NT2/D1 (cell line): ENCODE results near the gene FCER1G.

Source experiments
- SUZ12 ChIP-seq: IDR thresholded peaks from 2 replicates; pipeline ENCODE4 v1.6.1; 2011; ENCODE audit not compliant: insufficient read length, insufficient read depth; ENCODE audit errors: extremely low read depth
- YY1 ChIP-seq: IDR thresholded peaks from 2 replicates; pipeline ENCODE4 v1.6.1; 2011; ENCODE audit not compliant: insufficient read length, insufficient read depth
- ZNF274 ChIP-seq: IDR thresholded peaks from 2 replicates; pipeline ENCODE4 v1.6.1; 2011; ENCODE audit warnings: mild to moderate bottlenecking, low read depth, low read length

GRCh38 chr1:161200992-161201835, 13.9 kb upstream of the FCER1G start:
- no peak for TF ChIP-seq SUZ12
- TF ChIP-seq YY1 = no peak
- TF ChIP-seq ZNF274 = no peak
